IPS-18c (cell line): Measurements from ENCODE around the gene MYRF.

Experiments used
- H3K4me3 ChIP-seq: 2 replicates; pipeline ENCODE4 v1.7.0; 2013; ENCODE audit warnings: low read depth, mild to moderate bottlenecking, low read length, moderate library complexity; ENCODE audit not compliant: insufficient read depth
- H3K9me3 ChIP-seq: one replicate; pipeline ENCODE4 v1.6.1; 2013; ENCODE audit warnings: mild to moderate bottlenecking, low read length, moderate library complexity; ENCODE audit not compliant: control insufficient read depth, insufficient read depth

Gene MYRF

DNA sequence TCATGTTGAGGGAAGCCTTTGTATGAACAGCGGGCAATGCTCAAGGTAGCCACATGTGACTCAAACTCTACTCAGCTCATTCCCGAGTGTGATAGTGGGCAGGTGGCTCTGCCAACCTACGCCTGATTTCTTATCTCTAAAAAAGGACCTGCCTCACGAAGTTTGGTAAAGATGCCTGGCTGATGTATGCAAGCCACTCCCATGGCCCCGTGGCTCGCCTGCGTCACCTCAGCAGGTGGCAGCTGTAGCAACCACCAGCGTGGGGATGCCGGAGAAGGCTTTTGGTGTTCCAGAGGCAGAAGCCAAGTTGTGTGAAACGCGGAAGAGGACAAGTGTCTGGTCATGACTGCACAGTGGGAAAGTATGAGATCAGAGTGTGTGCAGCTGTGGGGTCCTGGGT, 81.0 kb downstream of the MYRF start:
- no peaks in the 10 kb centered on the region for H3K9me3 ChIP-seq
- H3K4me3 ChIP-seq = no peak overlapping the region

DNA sequence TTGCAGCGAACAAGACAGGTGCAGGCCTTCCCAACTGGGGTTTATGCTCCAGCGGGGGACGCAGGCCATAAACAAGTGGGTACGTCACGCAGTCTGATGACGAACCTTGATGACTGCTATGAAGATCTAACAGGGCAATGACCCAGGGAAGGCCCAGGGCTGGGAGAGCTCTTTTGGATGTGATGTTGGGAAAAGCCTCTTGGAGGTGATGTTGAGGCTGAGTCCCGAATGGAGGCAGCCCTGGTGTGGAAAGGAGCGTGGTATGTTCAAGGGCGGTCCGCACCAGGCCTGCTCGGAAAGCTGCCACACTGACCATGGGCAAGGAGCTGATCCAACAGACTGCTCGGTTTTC, 81.5 kb downstream of the MYRF start:
- no peaks in the 10 kb centered on the region for H3K9me3 ChIP-seq
- H3K4me3 ChIP-seq = no peak overlapping the region

DNA sequence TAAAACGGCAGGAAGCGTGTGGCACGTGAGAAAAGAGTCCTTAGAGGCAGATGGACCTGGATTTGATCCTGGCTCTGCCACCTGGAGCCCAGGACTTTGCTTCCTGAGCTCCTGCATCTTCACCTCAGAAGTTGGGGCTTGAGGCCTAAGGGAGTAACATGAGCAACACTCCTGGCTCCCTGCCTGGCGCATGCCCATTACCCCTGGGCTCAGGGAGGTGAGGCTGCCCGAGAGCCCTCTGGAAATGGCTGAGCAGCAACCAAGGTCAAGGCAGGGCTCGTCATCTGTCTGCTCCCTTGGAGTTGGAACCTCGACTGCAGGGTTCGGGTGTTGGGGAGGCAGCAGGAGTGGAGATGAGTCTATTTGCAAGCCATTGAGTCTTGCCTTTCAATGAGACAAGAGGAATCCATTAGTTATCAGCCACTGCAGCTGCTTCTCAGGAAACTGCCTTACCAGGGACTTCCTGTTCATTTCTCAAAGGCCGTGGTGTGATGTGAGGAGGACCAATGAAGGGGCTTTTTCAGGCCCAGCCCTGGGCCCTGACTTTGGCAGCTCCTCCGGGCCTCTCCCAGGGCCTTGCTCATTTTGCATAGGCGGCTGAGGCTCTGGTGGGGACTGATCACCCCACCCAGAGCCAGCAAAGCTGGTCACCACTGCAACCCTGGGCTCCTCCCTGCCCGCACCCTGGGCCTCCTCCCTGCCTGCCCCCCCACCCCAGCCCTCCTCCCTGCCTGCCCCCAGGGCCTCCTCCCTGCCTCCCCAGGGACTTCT, 82.0 kb downstream of the MYRF start:
- Histone ChIP-seq H3K4me3 (no peak overlapping the region), H3K9me3 (no peaks in the 10 kb centered on the region)

DNA sequence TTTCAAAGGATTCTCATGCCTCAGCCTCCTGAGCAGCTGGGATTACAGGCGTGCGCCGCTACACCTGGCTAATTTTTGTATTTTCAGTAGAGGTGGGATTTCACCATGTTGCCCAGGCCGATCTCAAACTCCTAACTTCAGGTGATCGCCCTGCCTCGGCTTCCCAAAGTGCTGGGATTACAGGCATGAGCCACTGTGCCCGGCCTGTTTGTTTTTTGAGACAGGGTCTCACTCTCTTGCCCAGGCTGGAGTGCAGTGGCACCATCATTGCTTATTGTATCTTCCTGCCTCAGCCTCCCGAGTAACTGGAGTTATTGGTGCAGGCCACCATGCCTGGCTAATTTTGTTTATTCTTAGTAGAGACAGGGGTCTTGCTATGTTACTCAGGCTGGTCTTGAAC, 83.8 kb downstream of the MYRF start:
- Histone ChIP-seq H3K9me3 (no peaks in the 10 kb centered on the region), H3K4me3 (no peak overlapping the region)

DNA sequence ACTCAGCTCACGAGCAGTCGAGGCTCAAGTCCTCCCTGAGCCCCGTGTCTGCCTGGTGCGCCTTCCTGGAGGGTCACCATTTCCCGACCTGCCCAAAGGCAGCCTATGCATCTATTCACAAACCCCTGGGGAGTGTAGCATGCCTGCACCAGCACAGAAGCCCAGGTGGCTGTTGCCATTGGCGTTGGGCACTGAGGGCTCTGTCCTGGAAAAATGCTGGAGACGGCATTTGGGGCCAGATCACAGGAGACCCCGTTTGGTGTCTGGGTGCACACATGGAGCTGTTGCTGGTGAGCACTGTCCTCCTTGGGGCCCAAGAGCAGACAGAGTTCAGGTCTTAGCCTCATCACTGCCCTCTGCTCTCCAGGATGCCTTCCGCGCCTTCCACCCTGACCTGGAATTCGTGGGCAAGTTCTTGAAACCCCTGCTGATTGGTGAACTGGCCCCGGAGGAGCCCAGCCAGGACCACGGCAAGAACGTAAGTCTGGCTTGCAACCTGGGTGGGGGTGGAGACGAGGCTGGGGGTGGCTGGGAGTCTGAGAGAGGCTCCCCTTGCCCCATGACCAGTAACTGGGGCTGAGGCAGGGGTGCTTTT, 85.1 kb downstream of the MYRF start:
- H3K9me3 ChIP-seq = no peaks in the 10 kb centered on the region
- H3K4me3 ChIP-seq = no peak overlapping the region; the same call in 1 of the 2 replicates
